RWPE2 (cell line): ENCODE data around the gene EIF4E3.

ENCODE experiments used
- ATAC-seq: fragments of 200-7000 bp; cut with Tn5 transposase; 3 replicates; pipeline ENCODE4 v1.9.1; 2021; ENCODE audit warnings: low read depth
- DNase-seq: peaks from one replicate; pipeline ENCODE4 v3.0.0-alpha.2; 2020; ENCODE audit warnings: low spot score
- H3K27ac ChIP-seq: fragments of 450-650 bp; 2 replicates; pipeline ENCODE4 v1.5.1; 2017; ENCODE audit warnings: mild to moderate bottlenecking; ENCODE audit not compliant: poor library complexity, severe bottlenecking
- H3K27me3 ChIP-seq: fragments of 250-450 bp; sonication (Bioruptor Pico); 2 replicates; pipeline ENCODE4 v1.5.1; 2021; ENCODE audit warnings: mild to moderate bottlenecking, moderate library complexity; ENCODE audit not compliant: insufficient read depth, poor library complexity, severe bottlenecking
- H3K36me3 ChIP-seq: fragments of 250-450 bp; sonication (Bioruptor Pico); 2 replicates; pipeline ENCODE4 v1.5.1; 2020; ENCODE audit warnings: low read depth, mild to moderate bottlenecking, moderate library complexity
- H3K4me1 ChIP-seq: fragments of 250-450 bp; sonication (Bioruptor Pico); 2 replicates; pipeline ENCODE4 v1.5.1; 2021; ENCODE audit warnings: mild to moderate bottlenecking, moderate library complexity; ENCODE audit not compliant: insufficient read depth, poor library complexity, severe bottlenecking
- H3K4me3 ChIP-seq: fragments of 250-450 bp; sonication (Bioruptor Pico); 2 replicates; pipeline ENCODE4 v1.5.1; 2021; ENCODE audit warnings: mild to moderate bottlenecking, moderate library complexity; ENCODE audit not compliant: severe bottlenecking
- H3K9me3 ChIP-seq: fragments of 250-450 bp; sonication (Bioruptor Pico); 2 replicates; pipeline ENCODE4 v1.5.1; 2021; ENCODE audit warnings: mild to moderate bottlenecking, moderate library complexity; ENCODE audit not compliant: severe bottlenecking
- TF ChIP-seq, protein P1 (sequence below): fragments of 450-650 bp; IDR thresholded peaks from one replicate; pipeline ENCODE4 v1.5.1; 2017; ENCODE audit warnings: mild to moderate bottlenecking, moderate library complexity; ENCODE audit not compliant: poor library complexity, severe bottlenecking

Gene EIF4E3

DNA sequence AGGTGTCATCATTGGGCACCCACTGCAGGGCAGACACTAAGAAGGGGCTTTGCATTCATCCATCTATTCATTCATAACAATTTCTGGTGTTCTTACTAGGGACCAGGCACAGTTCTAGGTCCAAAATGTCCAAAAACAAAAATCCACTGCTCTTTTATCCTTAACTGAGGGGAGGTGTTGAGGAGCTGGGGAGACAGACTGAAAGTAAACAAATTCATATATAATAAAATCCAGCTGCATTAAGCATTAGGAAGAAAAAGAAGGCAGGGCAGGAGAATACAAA, 1.1 kb downstream of the EIF4E3 start:
- Histone ChIP-seq H3K27ac (no peak overlapping the region), H3K27me3 (no peaks in the 10 kb centered on the region), H3K4me3 (peak overlapping the region; percentile 87), H3K36me3 (no peaks in the 10 kb centered on the region), H3K4me1 (peaks cover 8% of the 10 kb centered on the region), H3K9me3 (no peaks in the 10 kb centered on the region)
- DNase-seq = no peak
- TF ChIP-seq, protein P1, sequence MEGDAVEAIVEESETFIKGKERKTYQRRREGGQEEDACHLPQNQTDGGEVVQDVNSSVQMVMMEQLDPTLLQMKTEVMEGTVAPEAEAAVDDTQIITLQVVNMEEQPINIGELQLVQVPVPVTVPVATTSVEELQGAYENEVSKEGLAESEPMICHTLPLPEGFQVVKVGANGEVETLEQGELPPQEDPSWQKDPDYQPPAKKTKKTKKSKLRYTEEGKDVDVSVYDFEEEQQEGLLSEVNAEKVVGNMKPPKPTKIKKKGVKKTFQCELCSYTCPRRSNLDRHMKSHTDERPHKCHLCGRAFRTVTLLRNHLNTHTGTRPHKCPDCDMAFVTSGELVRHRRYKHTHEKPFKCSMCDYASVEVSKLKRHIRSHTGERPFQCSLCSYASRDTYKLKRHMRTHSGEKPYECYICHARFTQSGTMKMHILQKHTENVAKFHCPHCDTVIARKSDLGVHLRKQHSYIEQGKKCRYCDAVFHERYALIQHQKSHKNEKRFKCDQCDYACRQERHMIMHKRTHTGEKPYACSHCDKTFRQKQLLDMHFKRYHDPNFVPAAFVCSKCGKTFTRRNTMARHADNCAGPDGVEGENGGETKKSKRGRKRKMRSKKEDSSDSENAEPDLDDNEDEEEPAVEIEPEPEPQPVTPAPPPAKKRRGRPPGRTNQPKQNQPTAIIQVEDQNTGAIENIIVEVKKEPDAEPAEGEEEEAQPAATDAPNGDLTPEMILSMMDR = no peak
- no peak for ATAC-seq

- no peak for ATAC-seq
- H3K4me3 ChIP-seq = no peak overlapping the region
Measured at GRCh38 chr3:71723452-71724170, 1.6 kb downstream of the EIF4E3 start.

DNA sequence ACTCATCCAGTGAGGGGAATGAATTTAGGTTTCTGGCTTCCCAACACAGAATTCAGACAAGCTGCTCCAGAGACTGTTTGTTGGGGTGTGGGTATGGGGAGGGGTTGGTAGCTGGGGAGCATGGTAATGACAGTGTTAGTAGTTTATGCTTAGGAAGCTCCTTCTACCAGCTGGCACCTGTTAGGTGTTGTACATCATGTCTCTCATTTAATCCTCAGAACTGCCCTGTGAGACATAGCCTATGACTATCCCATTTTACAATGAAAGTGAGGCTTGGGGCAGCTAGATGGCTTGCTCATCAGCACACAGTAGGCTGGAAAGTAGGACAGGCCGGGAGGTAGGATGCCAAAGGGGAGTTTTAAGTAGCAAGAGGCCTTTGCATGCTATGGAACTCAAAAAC, 2.5 kb downstream of the EIF4E3 start:
- no peak overlapping the region for H3K4me3 ChIP-seq
- no peaks in the 10 kb centered on the region for H3K27me3 ChIP-seq
- no peaks in the 10 kb centered on the region for H3K9me3 ChIP-seq
- no peak overlapping the region for H3K27ac ChIP-seq
- H3K36me3 ChIP-seq = no peaks in the 10 kb centered on the region
- H3K4me1 ChIP-seq = peaks cover 8% of the 10 kb centered on the region
- TF ChIP-seq, protein P1 = no peak
- DNase-seq (no peak), ATAC-seq (no peak)

More at GRCh38 chr3:71723452-71724170, 1.6 kb downstream of the EIF4E3 start:
- no peak for DNase-seq
- H3K27me3 ChIP-seq = no peaks in the 10 kb centered on the region
- H3K9me3 ChIP-seq = no peaks in the 10 kb centered on the region
- no peaks in the 10 kb centered on the region for H3K36me3 ChIP-seq
- H3K4me1 ChIP-seq = peaks cover 8% of the 10 kb centered on the region
- TF ChIP-seq, protein P1 = no peak
- no peak overlapping the region for H3K27ac ChIP-seq

GRCh38 chr3:71721651-71722157, 3.5 kb downstream of the EIF4E3 start:
- Histone ChIP-seq H3K27ac (no peak overlapping the region), H3K4me1 (peaks cover 8% of the 10 kb centered on the region), H3K9me3 (no peaks in the 10 kb centered on the region), H3K27me3 (no peaks in the 10 kb centered on the region), H3K4me3 (no peak overlapping the region), H3K36me3 (no peaks in the 10 kb centered on the region)
- DNase-seq (no peak), ATAC-seq (no peak)
- TF ChIP-seq, protein P1 = no peak

GRCh38 chr3:71721002-71721401, 4.2 kb downstream of the EIF4E3 start:
- ATAC-seq (no peak), DNase-seq (no peak)
- TF ChIP-seq, protein P1 = no peak
- peaks cover 8% of the 10 kb centered on the region for H3K4me1 ChIP-seq
- no peaks in the 10 kb centered on the region for H3K9me3 ChIP-seq
- H3K27ac ChIP-seq = no peak overlapping the region
- H3K27me3 ChIP-seq = no peaks in the 10 kb centered on the region
- H3K36me3 ChIP-seq = no peaks in the 10 kb centered on the region
- H3K4me3 ChIP-seq = no peak overlapping the region
